GM21737 (cell line): ENCODE data around the gene PRCC.

ENCODE experiments used
- ATAC-seq: cut with Tn5 transposase; IDR thresholded peaks from one replicate; pipeline ENCODE4 v1.9.1; 2021; ENCODE audit warnings: mild to moderate bottlenecking, moderate library complexity; ENCODE audit not compliant: unreplicated experiment

The PRCC gene

DNA sequence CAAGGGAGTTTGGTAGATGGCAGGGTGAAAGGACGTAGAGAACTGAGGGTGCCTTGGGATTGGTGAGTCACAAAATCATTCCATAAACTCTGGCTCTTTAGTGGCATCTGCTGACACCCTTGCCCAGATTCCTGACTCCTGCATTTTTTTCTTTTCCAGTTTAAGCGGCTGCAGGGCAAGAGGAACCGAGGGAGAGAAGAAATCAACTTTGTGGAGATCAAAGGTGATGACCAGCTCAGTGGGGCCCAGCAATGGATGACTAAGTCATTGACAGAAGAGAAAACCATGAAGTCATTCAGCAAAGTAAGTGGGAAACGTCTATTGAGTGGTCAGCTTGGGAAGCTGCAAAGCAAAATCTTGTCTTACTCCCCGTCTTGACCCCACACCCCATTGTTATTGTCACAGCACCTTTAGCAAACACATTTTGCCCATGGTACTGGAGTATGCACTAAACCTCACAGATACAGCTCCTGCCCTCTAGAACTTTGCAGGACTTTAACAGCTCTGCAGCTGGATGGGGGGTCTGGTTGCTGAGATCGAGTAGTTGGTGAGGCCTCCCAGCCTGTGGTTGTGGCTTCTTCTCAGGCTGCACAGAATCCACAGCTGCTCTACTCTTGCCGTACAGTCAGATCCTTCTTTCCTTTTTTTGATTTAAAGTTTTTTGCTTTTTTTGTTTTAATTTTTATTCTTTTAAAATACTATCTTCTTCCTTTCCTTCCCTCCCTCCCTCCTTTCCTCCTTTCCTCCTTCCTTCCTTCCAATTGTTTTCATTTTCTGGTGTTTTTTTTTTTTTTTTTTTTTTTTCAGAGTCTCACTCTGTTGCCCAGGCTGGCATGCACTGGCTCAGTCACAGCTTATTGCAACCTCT lies 27.4 kb downstream of the PRCC start:
- ATAC-seq, result no peak

DNA sequence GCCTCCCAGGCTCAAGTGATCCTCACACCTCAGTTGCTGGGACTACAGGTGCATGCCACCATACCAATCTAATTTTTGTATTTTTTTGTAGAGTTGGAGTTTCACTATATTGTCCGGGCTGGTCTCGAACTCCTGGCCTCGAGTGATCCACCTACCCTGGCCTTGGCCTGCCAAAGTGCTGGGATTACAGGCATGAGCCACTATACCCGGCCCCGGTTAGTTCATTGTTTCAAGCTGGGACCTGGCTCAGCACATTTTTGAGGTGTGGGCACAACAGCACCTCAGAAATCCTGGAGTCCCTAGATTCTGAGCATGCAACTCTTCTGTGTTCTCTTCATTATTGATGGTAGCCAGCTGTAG lies 28.0 kb downstream of the PRCC start:
- no peak for ATAC-seq

DNA sequence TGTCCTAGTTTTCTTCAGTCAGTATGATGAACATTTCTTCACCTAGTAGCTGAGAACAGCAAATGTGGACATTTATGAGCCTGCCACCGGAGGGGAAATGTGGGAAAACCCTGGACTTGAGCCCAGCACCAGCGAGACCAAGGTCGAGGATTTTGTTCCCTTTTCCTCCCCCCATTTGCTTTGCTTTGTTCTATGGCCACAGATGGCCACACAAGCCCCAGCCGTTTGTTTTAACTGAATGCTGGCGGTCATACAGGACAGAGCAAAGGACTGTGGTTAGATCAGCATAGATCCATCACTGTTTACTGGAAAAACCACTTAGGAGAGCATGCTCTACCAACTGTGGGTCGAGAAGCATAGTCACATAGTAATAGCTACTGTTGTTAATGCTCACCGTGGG lies 28.5 kb downstream of the PRCC start:
- ATAC-seq, result no peak

DNA sequence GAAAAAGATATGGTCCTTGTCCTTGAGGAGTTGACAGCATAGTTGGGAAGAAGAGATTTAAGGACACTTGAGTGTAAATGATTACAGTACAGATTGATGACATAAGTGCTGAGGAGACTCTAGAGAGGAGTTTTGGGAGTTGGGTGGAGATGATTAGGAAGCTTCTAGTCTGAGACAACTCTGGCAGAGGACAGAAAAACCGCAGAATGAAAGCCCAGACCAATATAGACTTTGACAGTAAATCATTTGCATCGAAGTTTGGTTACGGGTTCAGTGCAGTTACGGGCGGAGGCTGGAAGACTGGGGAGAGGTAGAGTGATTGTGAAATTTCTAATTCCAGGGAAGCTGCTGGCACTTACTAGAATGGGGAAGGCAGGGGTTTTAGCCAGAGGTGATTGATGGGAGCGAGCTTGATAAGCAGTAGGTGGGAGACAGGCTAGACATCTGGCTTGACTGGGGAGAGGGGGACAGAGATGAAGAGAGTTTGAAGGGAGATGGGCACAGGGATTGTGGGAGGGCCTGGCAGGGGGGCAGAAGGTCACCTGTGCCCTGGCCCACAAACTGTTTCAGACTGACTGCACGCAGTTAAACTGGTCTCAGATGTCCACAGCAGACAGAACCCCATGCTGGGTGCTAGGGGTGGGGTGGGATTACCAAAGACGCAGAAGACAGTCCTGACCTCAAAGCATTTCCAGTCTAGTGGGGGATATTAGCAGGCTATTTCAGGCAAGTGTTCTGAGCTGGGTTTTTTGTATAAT lies 29.2 kb downstream of the PRCC start:
- no peak for ATAC-seq

DNA sequence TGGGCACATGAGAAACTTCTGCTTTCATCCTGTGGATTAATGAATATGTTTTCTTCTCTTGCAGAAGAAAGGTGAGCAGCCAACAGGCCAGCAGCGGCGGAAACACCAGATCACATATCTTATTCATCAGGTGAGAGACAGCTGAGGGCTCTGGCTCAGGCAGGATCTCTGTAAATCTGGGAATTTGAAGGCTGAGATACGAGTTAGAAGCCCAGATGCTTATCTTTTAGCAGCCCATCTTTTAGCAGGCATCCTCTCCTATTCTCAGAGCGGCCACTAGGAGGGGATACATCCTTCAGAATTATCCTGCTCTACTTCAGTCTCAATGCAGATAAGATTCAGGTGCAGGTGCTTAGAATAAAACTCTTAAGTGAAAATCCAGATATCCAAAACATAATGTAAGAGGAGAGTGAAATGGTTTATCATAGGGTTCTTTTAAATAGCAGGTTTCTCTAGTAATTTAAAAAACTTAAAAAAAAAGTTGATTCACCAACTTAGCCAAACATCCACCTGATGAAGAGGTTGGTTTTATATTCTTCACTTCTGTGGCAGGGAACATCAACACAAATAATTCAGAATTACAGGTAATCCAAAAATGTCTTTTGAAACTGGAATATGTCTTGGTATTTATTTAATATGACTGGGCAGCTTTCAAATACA lies 30.0 kb downstream of the PRCC start:
- ATAC-seq, result no peak

DNA sequence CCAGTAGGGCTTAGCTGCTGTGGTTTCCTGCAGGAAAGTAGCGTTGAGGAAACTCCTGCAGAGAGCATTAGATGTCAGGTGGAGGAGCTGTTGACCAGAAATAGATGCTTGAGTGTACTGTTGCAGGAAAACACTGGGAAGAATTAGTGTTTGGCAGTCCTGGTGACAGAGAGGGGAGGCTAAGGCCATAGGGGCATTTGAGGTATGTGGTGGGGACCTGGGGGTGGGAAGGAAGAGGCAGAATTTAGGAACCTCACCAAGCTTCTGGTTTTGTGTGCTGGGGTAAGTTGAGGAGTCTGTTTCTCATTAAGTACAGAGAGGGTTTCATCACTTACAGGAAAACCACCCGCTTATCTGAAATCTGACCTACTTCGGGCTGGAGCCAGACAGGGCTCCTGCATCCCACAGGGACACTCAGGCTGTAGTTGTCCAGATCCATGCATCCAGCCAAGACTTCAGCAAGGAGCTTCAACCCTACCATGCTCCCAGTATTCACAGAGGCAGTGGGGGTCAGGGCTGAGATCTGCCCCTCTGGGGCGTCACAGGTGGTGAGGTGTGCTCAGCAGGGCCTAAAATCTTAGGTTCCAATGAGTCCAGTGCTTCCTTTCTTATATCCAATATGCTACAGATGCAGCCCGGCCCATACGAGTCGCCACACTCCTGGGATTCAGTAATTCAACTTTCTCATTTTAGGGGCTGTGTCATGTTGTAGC lies 34.2 kb downstream of the PRCC start:
- no peak for ATAC-seq

DNA sequence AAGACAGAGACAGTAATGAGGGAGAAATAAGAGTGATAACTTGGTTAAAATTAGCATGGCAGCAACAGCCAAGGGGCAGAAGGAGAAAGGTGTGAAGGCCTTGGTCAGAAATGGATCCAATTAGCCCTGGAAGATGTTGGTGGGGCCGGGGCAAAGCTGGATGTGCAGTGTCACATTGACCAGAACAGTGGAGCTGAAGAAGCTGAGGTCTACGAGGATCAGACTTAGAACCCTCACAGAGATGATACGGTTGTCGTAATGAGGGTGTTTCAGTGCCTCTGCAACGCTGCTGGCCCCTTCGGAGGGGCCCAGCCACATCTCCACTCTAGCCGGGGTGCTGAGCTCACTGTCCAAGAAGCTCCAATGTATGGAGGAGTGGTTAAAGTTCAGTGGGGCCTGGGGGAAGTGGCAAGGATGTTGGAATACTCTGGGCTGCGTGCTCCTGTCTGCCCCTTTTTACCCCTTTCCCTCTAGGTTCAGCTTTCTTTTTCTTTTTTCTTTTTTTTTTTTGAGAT lies 35.1 kb downstream of the PRCC start:
- no peak for ATAC-seq

DNA sequence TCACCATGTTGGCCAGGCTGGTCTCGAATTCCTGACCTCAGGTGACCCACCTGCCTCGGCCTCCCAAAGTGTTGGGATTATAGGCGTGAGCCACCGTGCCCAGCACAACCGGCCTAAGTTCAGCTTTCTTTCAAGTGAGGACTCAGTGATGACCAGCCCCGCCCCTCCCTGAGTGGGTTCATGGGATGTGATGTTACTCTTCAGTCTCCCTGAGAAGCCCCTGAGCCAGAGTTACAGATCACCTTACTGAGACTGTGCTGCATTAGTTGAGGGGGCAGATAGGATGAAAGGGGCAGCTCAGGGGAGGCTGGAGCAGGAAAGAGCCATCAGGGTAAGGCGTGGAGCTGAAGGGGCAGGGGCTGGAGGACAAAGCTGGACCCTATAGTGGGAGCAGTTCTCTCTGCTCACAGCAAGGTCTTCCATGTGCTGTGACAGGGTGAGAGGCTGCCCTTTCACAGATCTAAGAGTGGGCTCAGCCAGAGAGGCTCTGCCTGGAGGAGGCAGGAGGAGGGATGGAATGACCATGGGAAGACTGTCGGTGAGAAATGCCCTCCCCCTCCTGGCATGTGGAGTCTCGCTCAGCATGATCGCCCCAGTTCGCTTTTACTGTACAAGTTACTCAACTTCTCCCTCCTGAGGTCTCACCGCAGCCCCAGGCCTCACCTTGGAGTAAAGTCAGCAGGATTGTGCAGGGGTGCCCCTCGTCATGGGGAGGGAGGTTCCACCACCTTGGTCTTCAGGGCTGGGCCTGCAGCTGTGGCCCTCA lies 35.9 kb downstream of the PRCC start:
- no peak for ATAC-seq

DNA sequence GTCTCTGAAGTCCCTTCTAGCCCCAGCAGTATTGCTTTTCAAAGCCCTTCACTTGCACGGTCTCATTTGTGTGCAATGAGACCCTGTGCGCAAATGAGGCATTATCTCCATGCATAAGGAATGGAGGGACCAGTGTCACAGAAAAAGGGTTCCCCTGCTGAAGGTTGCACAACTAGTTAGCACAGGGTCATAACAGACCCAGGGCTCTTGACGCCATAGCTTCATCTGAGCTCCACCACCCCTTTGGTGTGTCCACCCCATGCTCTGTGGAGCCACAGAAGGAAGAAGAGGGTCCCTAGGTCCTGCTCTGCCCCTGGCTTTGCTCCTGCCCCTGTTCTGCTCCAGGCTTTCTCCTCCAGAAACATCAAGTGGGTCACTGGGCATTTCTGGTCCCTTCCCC lies 36.7 kb downstream of the PRCC start:
- no peak for ATAC-seq

DNA sequence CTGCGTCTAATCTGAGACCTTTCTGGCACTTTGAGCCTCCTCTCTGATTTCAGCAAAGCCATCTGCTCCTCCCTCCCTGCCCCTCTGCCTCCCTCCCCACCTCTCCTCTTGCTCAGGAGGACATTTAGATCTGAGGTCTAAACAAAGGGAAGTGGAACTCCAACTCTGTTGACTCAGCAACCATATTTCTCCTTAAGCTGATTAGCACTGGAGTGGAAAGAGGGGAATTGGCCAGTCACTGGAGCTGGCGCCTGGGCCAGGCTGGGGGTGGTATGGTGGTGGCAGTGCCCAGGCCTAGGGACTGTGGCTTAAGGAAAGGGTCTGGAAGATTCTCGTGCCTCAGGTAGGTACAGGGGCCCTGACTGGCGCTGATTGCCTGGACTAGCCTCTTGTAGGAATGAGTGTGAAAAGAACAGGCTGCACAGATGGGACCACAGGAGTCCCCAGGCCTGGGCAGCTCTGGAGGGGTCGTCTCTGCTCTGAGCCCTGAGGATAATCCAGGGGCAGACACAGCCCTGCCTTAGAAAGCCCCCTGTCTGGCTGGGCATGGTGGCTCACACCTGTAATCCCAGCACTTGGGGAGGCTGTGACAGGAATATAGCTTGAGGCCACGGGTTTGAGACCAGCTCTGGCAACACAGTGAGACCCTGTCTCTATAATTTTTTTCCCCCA lies 37.4 kb downstream of the PRCC start:
- no peak for ATAC-seq

DNA sequence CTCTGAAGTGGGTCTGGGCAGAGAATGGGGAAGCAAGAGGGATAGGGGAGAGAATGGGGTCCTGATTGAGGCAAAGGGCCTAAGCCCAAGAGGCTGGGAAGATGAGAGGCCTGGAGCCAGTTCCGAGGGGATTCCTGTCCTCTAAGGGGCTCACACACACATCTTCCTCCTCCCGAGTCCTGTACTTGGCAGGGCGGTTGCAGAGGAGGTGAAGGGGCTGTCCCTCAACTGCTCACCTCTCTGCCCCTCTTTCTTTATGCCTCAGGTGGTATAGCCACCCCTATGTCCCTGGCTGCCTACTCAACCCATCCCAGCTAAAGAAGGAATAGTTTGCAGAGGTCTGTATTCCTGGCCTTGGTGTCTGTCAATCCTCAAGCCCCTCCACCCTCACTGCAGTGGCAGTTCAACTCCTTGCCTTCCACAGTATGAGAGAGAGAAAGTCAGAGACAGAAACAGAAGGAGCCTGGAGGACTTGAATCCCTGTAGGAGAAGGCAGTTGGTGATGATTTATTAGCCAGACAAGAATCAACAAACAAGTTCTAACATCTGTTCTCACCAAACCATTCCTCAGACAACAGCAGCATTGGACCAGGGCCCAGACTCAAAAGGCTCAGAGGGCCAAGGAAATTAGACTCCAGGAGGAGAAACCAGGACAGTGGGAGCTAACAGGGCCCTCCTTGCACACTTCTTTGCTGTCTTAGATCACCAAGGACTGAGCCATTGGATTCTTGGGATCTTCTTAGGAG lies 38.6 kb downstream of the PRCC start:
- no peak for ATAC-seq

DNA sequence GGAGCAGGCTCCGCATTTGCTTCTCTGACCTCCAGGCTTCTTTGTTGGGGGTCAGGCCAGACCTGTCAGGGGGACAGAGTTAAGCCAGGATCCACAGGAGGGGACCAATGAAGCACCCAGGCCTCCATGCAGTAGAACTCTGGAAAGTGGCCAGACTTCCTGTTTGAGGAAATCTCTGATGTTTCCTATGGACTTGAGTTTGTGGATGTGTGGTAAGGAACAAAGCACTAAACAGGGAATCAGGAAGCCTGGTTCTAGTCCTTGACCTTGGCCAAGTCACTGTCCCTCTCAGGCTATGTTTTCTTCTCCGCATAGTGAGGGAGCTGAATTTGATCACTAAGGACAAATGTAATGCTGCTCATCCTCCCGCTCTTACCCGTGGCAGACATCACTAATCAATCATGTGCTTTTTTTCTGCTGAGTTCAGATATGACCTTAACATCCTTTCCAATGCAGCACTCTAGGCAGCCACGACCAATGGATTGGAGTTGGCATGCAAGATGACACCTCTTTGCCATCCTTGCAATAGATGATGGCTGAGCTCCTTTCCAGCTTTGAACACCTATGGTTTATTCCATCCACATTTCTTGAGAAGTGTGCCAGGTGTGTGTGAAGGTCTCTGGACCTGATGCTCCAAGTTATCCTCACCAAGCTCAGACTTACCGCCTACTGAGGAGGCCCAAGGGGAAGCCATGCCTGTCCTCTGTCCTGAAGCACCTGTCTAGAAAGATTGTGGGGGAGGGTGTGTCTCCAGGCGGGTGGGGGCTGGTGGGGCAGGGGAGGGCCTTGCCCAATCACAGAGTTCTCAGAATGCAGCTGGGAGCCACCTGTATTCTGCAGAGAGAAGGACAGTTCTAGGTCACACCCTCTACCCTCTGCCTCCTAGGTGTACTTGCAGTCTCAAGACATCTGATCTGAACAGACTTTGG lies 39.4 kb downstream of the PRCC start:
- no peak for ATAC-seq

DNA sequence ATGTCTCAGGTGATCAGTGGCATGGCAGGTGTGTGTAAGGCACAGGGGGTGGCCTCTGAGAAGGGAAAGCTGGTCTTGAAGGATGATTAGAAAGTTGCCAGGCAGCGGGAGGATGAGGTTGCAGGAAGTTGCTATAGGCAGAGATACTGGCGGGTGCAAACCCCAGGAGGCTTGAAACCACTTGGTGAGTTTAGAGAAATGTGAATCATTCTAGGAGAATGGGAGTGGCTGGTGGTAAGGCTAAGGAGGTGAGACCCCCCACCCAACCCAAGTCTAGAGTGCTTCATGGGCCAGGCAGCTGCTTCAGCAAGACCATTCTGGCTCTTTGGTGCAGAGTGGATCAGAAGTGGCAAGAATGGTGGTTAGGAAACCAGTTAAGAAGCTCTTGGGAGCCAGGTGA lies 40.3 kb downstream of the PRCC start:
- ATAC-seq, result no peak

DNA sequence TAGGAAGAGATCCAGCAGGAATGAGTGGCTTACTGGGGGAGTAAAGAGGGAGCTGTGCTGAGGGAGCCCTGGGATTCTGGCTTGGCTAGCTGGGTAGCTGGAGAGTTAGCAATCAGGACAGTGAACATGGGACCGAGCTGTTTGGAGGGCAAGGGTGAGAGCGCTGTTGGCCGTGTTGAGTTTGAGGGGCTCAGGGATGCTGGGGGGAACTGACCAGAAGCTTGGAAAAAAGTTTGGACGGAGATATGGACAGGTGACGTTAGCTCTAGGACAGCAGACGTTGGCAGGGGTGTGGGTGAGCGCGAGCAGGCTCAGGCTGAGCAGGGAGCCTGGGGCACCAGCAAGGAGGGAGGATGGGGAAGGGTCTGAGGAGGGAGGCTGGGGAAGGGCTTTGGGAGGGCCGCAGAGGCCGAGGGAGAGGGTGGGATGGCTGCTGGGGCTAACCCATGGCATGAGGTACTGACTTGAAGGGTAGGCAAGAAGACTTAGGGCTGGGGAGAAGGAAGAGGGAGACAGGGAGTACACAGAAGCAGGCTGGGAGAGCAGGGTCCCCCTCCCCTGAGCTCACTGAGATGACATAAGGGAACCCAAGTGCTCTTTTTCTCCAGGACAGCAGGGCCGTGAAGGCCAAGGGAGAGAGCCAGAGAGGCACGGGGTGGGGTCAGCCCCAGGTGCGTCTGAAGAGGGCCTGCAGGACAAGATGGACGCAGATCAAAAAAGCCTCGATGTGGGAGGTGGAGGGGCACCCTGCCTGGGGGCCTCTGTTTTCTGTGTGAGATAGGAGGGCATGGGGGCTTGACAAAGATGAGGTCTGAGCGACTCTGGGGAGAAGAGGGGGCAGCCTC lies 41.1 kb downstream of the PRCC start:
- ATAC-seq, result no peak

DNA sequence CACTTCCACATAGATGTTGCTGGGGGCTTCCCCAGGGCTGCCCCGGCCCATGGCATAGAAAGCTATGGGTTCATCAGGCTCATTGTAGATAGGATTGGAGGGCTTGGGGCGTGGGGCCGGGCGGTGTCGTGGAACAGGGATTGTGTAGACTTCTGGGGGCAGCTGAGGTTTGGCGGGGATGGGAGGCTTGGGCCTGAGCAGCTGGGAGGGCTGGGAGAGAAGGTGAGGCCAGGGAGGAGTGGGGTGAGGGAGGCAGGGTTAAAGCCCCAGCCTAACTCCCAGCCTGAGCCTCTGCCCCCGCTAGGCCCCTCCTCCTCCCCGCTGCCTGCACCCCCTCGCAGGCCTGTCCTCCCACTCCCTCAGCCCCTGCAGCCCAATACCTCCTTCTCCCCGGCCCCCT lies 41.9 kb downstream of the PRCC start:
- no peak for ATAC-seq

DNA sequence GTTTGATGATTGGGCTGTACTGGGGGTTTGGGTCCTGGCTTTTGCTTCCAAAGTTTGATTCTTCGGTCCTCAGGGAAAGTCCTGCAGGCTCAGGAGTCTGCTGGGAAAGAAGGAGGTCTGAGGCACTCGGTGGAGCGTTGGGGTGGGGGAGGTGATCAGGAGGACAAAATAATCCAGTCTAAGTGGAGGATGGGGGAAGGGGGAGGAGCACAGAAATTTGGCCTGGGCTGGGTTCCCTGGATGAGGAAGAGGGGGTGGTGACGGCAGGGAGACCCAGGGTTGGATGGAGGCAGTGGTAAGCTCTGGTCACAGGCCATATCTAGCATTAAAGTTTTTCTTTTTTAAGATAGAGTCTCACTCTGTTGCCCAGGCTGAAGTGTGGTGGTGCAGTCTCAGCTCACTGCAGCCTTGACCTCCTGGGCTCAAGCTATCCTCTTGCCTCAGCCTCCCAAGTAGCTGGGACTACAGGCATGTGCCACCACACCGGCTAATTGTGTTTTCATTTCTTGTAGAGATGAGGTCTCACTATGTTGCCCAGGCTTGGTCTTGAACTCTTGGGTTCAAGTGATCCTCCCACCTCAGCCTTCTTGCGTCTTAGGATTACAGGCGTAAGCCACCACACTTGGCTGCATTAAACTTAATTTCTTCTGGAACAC lies 42.5 kb downstream of the PRCC start:
- ATAC-seq, result no peak

DNA sequence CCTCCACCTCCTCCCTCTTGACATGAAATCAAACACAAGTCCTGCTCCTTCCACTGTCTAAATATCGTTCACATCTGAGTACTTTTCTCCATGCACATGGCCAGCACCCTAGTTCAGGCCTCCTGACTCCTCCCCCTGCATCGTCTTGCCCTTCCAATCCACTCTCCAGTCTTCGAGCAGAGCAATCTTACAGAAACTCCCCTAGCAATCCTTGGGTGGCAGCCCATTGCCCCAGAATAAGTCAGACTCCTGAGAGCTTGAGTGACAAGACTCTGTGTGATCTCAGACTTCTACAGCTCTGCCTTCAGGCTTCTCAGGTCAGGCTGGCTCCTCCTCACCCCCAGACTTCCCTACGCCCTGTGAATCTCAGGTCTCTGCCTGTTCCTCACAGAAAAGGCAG lies 43.8 kb downstream of the PRCC start:
- ATAC-seq, result no peak
